Measurements from ENCODE around the gene SEC11A. TPM values are rescaled to one million over a fixed set of nuclear protein-coding genes. Genes with fewer than 3 reads are reported as not detected.
"Not testable (repeated sequence)": the region's sequence is repeated elsewhere in the genome, so short reads cannot be mapped to it uniquely, and the experiment has no call there.

Gene SEC11A
- polyA plus RNA-seq, 3 donors = 111 to 166 (median 154) TPM

GRCh38 chr15:84645496-84645895 is 70.4 kb downstream of the SEC11A start:
- WGBS (ENCODE audit: insufficient coverage) = 96% methylated on average over 10 of the region's 10 CpGs
- peaks cover 0 to 2% (median 0%) of the 10 kb centered on the region in 3 donors for H3K27me3 Mint-ChIP-seq (ENCODE audit: low read depth in 3 of 3)
- Histone ChIP-seq H2AFZ (ENCODE audit: insufficient read depth, low read depth, low read length, poor library complexity, severe bottlenecking) (no peak overlapping the region), H3K36me3 (replicated peaks in 1 of 2; ENCODE audit: control insufficient read depth in 1 of 2, insufficient read depth in 2 of 2, low read length in 2 of 2) (peaks cover 81 to 99% of the 10 kb centered on the region in 2 donors), H3K27ac (ENCODE audit: low read depth in 1 of 2, low read length in 2 of 2) (no peak overlapping the region), H3K79me2 (ENCODE audit: insufficient read depth, low read length) (peaks cover 5% of the 10 kb centered on the region), H3K4me2 (replicated peaks; ENCODE audit: extremely low read depth, low read length, poor library complexity, severe bottlenecking) (no peak overlapping the region), H3K4me1 (ENCODE audit: control insufficient read depth in 1 of 2, insufficient read depth in 2 of 2, low read length in 2 of 2) (peaks cover 8 to 9% of the 10 kb centered on the region in 2 donors), H3K4me3 (replicated peaks in 1 of 3; ENCODE audit: low read depth in 2 of 3, low read length in 3 of 3) (no peak overlapping the region), H3K9me3 (replicated peaks in 1 of 2; ENCODE audit: control insufficient read depth in 1 of 2, insufficient read depth in 1 of 2, low read length in 2 of 2) (no peaks in the 10 kb centered on the region), H3K27me3 (ENCODE audit: control insufficient read depth in 2 of 2, insufficient read depth in 2 of 2, low read length in 2 of 2) (no peaks in the 10 kb centered on the region), H3K9ac (ENCODE audit: insufficient read depth, low read length, poor library complexity, severe bottlenecking) (no peak overlapping the region), H4K20me1 (ENCODE audit: insufficient read depth, low read length) (no peaks in the 10 kb centered on the region)
- no peak for TF ChIP-seq CTCF (IDR thresholded peaks at IDR 0.05)
- DNase-seq = no peak
- peaks cover 12% of the 10 kb centered on the region for H3K4me1 Mint-ChIP-seq
- intact Hi-C loops (cut with micrococcal nuclease) = no loop called here
- no peaks in the 10 kb centered on the region for H3K9me3 Mint-ChIP-seq
- H3K36me3 Mint-ChIP-seq = peaks cover 70 to 95% of the 10 kb centered on the region in 2 donors
- no peak overlapping the region for H3K27ac Mint-ChIP-seq
- H3K4me3 Mint-ChIP-seq = no peak overlapping the region

GRCh38 chr15:84643838-84644237 is 72.1 kb downstream of the SEC11A start:
- H3K27me3 ChIP-seq (ENCODE audit: control insufficient read depth in 2 of 2, insufficient read depth in 2 of 2, low read length in 2 of 2) = no peaks in the 10 kb centered on the region
- Mint-ChIP-seq H3K4me1 (peaks cover 7% of the 10 kb centered on the region), H3K4me3 (no peak overlapping the region), H3K36me3 (peaks cover 74 to 96% of the 10 kb centered on the region in 2 donors), H3K27me3 (ENCODE audit: low read depth in 3 of 3) (peaks cover 0 to 2% (median 0%) of the 10 kb centered on the region in 3 donors), H3K9me3 (no peaks in the 10 kb centered on the region), H3K27ac (no peak overlapping the region)
- H3K4me1 ChIP-seq (ENCODE audit: control insufficient read depth in 1 of 2, insufficient read depth in 2 of 2, low read length in 2 of 2) = peaks cover 7% of the 10 kb centered on the region in 2 donors
- H3K9ac ChIP-seq (ENCODE audit: insufficient read depth, low read length, poor library complexity, severe bottlenecking) = no peak overlapping the region
- no peak for TF ChIP-seq CTCF (IDR thresholded peaks at IDR 0.05)
- H3K27ac ChIP-seq (ENCODE audit: low read depth in 1 of 2, low read length in 2 of 2) = no peak overlapping the region
- H3K79me2 ChIP-seq (ENCODE audit: insufficient read depth, low read length) = peaks cover 5% of the 10 kb centered on the region
- no peak overlapping the region for H2AFZ ChIP-seq (ENCODE audit: insufficient read depth, low read depth, low read length, poor library complexity, severe bottlenecking)
- 97% methylated on average over 5 of the region's 6 CpGs for WGBS (ENCODE audit: insufficient coverage)
- no peak overlapping the region for H3K4me3 ChIP-seq (replicated peaks in 1 of 3; ENCODE audit: low read depth in 2 of 3, low read length in 3 of 3)
- no peaks in the 10 kb centered on the region for H3K9me3 ChIP-seq (replicated peaks in 1 of 2; ENCODE audit: control insufficient read depth in 1 of 2, insufficient read depth in 1 of 2, low read length in 2 of 2)
- no peak for DNase-seq
- no peak overlapping the region for H3K4me2 ChIP-seq (replicated peaks; ENCODE audit: extremely low read depth, low read length, poor library complexity, severe bottlenecking)
- intact Hi-C loops (cut with micrococcal nuclease) = no loop called here
- peaks cover 89 to 99% of the 10 kb centered on the region in 2 donors for H3K36me3 ChIP-seq (replicated peaks in 1 of 2; ENCODE audit: control insufficient read depth in 1 of 2, insufficient read depth in 2 of 2, low read length in 2 of 2)
- H4K20me1 ChIP-seq (ENCODE audit: insufficient read depth, low read length) = no peaks in the 10 kb centered on the region

GRCh38 chr15:84642640-84643039 is 73.3 kb downstream of the SEC11A start:
- H3K27ac ChIP-seq (ENCODE audit: low read depth in 1 of 2, low read length in 2 of 2); H3K79me2 ChIP-seq (ENCODE audit: insufficient read depth, low read length); H3K4me2 ChIP-seq (replicated peaks; ENCODE audit: extremely low read depth, low read length, poor library complexity, severe bottlenecking); H3K9ac ChIP-seq (ENCODE audit: insufficient read depth, low read length, poor library complexity, severe bottlenecking); H3K4me3 Mint-ChIP-seq; H3K27me3 ChIP-seq (ENCODE audit: control insufficient read depth in 2 of 2, insufficient read depth in 2 of 2, low read length in 2 of 2); H3K9me3 Mint-ChIP-seq; H4K20me1 ChIP-seq (ENCODE audit: insufficient read depth, low read length); H3K4me3 ChIP-seq (replicated peaks in 1 of 3; ENCODE audit: low read depth in 2 of 3, low read length in 3 of 3); H2AFZ ChIP-seq (ENCODE audit: insufficient read depth, low read depth, low read length, poor library complexity, severe bottlenecking); H3K9me3 ChIP-seq (replicated peaks in 1 of 2; ENCODE audit: control insufficient read depth in 1 of 2, insufficient read depth in 1 of 2, low read length in 2 of 2); H3K4me1 ChIP-seq (ENCODE audit: control insufficient read depth in 1 of 2, insufficient read depth in 2 of 2, low read length in 2 of 2); H3K27me3 Mint-ChIP-seq (ENCODE audit: low read depth in 3 of 3); H3K4me1 Mint-ChIP-seq; intact Hi-C loops (cut with micrococcal nuclease); DNase-seq: not testable (repeated sequence)
- H3K27ac Mint-ChIP-seq = peak overlapping the region in 2 of 7 donors; percentile 25 to 60
- H3K36me3 ChIP-seq (replicated peaks in 1 of 2; ENCODE audit: control insufficient read depth in 1 of 2, insufficient read depth in 2 of 2, low read length in 2 of 2) = peaks cover 86 to 99% of the 10 kb centered on the region in 2 donors
- 0% methylated on average over 1 of the region's 2 CpGs for WGBS (ENCODE audit: insufficient coverage)
- peaks cover 67 to 96% of the 10 kb centered on the region in 2 donors for H3K36me3 Mint-ChIP-seq

All from CD14-positive monocyte (primary cell).